DND-41 (cell line): Measurements from ENCODE around the gene FRS2.
"Not testable (repeated sequence)": the region's sequence is repeated elsewhere in the genome, so short reads cannot be mapped to it uniquely, and the experiment has no call there.

ENCODE experiments used
- EZH2 ChIP-seq: IDR thresholded peaks from 3 replicates; pipeline ENCODE4 v1.6.1; 2012; ENCODE audit warnings: borderline replicate concordance, low read depth, mild to moderate bottlenecking, moderate library complexity, low read length, inconsistent platforms; ENCODE audit not compliant: severe bottlenecking
- TF ChIP-seq, protein P1 (sequence below): IDR thresholded peaks from 2 replicates; pipeline ENCODE4 v1.5.1; 2012; ENCODE audit warnings: borderline replicate concordance, low read length, moderate library complexity, mild to moderate bottlenecking; ENCODE audit not compliant: poor library complexity, severe bottlenecking; ENCODE audit errors: extremely low read depth

DNA sequence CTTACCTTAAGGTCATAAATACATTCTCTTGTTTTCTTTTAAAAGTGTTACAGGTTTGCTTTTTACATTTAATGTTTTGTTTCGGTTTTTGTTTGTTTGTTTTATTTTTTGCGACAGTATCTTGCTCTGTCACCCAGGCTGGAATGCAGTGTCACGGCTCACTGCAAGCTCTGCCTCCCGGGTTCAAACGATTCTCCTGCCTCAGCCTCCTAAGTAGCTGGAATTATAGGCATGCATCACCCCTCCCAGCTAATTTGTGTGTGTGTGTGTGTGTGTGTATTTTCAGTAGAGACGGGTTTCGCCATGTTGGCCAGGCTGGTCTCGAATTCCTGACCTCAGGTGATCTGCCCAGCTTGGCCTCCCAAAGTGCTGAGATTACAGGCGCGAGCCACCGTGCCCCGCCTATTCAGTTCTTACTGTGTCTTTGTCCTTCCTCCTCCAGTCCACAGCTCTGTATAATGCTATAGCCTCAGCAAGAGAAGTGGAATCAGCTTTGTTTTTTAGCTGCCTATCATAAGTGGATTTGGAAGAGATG lies 17.5 kb upstream of the FRS2 start:
- TF ChIP-seq, protein P1, sequence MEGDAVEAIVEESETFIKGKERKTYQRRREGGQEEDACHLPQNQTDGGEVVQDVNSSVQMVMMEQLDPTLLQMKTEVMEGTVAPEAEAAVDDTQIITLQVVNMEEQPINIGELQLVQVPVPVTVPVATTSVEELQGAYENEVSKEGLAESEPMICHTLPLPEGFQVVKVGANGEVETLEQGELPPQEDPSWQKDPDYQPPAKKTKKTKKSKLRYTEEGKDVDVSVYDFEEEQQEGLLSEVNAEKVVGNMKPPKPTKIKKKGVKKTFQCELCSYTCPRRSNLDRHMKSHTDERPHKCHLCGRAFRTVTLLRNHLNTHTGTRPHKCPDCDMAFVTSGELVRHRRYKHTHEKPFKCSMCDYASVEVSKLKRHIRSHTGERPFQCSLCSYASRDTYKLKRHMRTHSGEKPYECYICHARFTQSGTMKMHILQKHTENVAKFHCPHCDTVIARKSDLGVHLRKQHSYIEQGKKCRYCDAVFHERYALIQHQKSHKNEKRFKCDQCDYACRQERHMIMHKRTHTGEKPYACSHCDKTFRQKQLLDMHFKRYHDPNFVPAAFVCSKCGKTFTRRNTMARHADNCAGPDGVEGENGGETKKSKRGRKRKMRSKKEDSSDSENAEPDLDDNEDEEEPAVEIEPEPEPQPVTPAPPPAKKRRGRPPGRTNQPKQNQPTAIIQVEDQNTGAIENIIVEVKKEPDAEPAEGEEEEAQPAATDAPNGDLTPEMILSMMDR, result not testable (repeated sequence)
- not testable (repeated sequence) for TF ChIP-seq EZH2
